GM23338 (cell line): ENCODE results near the gene SNPH. TPM values are rescaled to one million over a fixed set of nuclear protein-coding genes. Genes with fewer than 3 reads are reported as not detected.

Source experiments
- ATAC-seq: fragments of 200-7000 bp; cut with Tn5 transposase; 3 replicates; pipeline ENCODE4 v1.9.1; 2020
- DNase-seq: peaks from one replicate; pipeline ENCODE4 v3.0.0-alpha.2; 2015; ENCODE audit warnings: low spot score
- H2AFZ ChIP-seq: fragments of 200-600 bp; sonication (generic); 2 replicates; pipeline ENCODE4 v1.8.0; 2016; ENCODE audit warnings: antibody characterized with exemption, mild to moderate bottlenecking, moderate library complexity
- H3F3A ChIP-seq: fragments of 200-600 bp; sonication (generic); replicated peaks from 2 replicates; pipeline ENCODE4 v1.8.0; 2017; ENCODE audit warnings: antibody characterized with exemption, mixed run types, low read depth
- H3K27ac ChIP-seq: fragments of 200-600 bp; sonication (generic); 2 replicates; pipeline ENCODE4 v1.6.1; 2016; ENCODE audit warnings: low read depth
- H3K27me3 ChIP-seq: fragments of 200-600 bp; sonication (generic); 2 replicates; pipeline ENCODE4 v1.8.0; 2016; ENCODE audit warnings: mild to moderate bottlenecking, mixed run types, moderate library complexity; ENCODE audit not compliant: insufficient read depth
- H3K36me3 ChIP-seq: fragments of 200-600 bp; sonication (generic); 2 replicates; pipeline ENCODE4 v1.8.0; 2016; ENCODE audit warnings: mild to moderate bottlenecking; ENCODE audit not compliant: insufficient read depth
- H3K4me1 ChIP-seq: fragments of 200-600 bp; sonication (generic); 2 replicates; pipeline ENCODE4 v1.8.0; 2016; ENCODE audit warnings: mild to moderate bottlenecking, moderate library complexity; ENCODE audit not compliant: insufficient read depth
- H3K4me2 ChIP-seq: fragments of 200-600 bp; sonication (generic); 2 replicates; pipeline ENCODE4 v1.7.1; 2017; ENCODE audit warnings: mixed run types
- H3K4me3 ChIP-seq: fragments of 200-600 bp; sonication (generic); 2 replicates; pipeline ENCODE4 v1.6.1; 2016; ENCODE audit warnings: mixed run types
- H3K79me2 ChIP-seq: fragments of 200-600 bp; sonication (generic); replicated peaks from 2 replicates; pipeline ENCODE4 v1.8.0; 2017; ENCODE audit warnings: mild to moderate bottlenecking; ENCODE audit not compliant: insufficient read depth
- H3K9me2 ChIP-seq: fragments of 200-600 bp; sonication (generic); 2 replicates; pipeline ENCODE4 v1.8.0; 2017; ENCODE audit not compliant: insufficient read depth
- H4K20me1 ChIP-seq: fragments of 200-600 bp; sonication (generic); replicated peaks from 2 replicates; pipeline ENCODE4 v1.8.0; 2017; ENCODE audit warnings: mild to moderate bottlenecking; ENCODE audit not compliant: insufficient read depth
- H3K27ac Mint-ChIP-seq: 2 replicates; pipeline ENCODE4 v1.8.0; 2020; ENCODE audit warnings: inconsistent platforms, mild to moderate bottlenecking, moderate library complexity, mixed read lengths
- H3K27me3 Mint-ChIP-seq: 3 replicates; pipeline ENCODE4 v1.8.0; 2022; ENCODE audit warnings: low read depth, mild to moderate bottlenecking, moderate library complexity, mixed read lengths, inconsistent platforms; ENCODE audit not compliant: insufficient read depth, poor library complexity
- H3K36me3 Mint-ChIP-seq: 3 replicates; pipeline ENCODE4 v1.8.0; 2021; ENCODE audit warnings: low read depth, mild to moderate bottlenecking, inconsistent platforms, moderate library complexity, mixed read lengths
- H3K4me1 Mint-ChIP-seq: 3 replicates; pipeline ENCODE4 v1.8.0; 2020; ENCODE audit warnings: mild to moderate bottlenecking, inconsistent platforms, mixed read lengths
- H3K4me3 Mint-ChIP-seq: 3 replicates; pipeline ENCODE4 v1.8.0; 2021; ENCODE audit warnings: moderate library complexity, mild to moderate bottlenecking, inconsistent platforms, mixed read lengths
- H3K9me3 Mint-ChIP-seq: 3 replicates; pipeline ENCODE4 v1.8.0; 2020; ENCODE audit warnings: moderate library complexity, mild to moderate bottlenecking, inconsistent platforms, mixed read lengths
- CREB1 ChIP-seq: fragments of 250-450 bp; sonication (Bioruptor Pico); IDR thresholded peaks from 2 replicates; pipeline ENCODE4 v1.5.0; 2020; ENCODE audit warnings: low read depth, mild to moderate bottlenecking, moderate library complexity
- EZH2 ChIP-seq: fragments of 200-600 bp; sonication (generic); IDR thresholded peaks from one replicate; pipeline ENCODE4 v1.8.0; 2017; ENCODE audit warnings: antibody characterized with exemption, mild to moderate bottlenecking, low read depth; ENCODE audit not compliant: unreplicated experiment
- EZH2phosphoT487 ChIP-seq: fragments of 200-600 bp; sonication (generic); IDR thresholded peaks from one replicate; pipeline ENCODE4 v1.8.1; 2018; ENCODE audit warnings: antibody characterized with exemption; ENCODE audit not compliant: unreplicated experiment
- JUNB ChIP-seq: IDR thresholded peaks from one replicate; pipeline ENCODE4 v1.6.1; 2016; ENCODE audit warnings: antibody characterized with exemption; ENCODE audit not compliant: unreplicated experiment
- NANOG ChIP-seq: IDR thresholded peaks from 2 replicates; pipeline ENCODE4 v1.6.1; 2016; ENCODE audit warnings: antibody characterized with exemption, borderline replicate concordance
- POLR2AphosphoS5 ChIP-seq: IDR thresholded peaks from 2 replicates; pipeline ENCODE4 v1.6.1; 2016; ENCODE audit warnings: antibody characterized with exemption, low read depth
- REST ChIP-seq: IDR thresholded peaks from one replicate; pipeline ENCODE4 v1.6.1; 2018; ENCODE audit warnings: antibody characterized with exemption; ENCODE audit not compliant: unreplicated experiment
- STAT1 ChIP-seq: IDR thresholded peaks from one replicate; pipeline ENCODE4 v1.6.1; 2016; ENCODE audit warnings: antibody characterized with exemption; ENCODE audit not compliant: unreplicated experiment
- ZNF114 ChIP-seq: fragments of 250-450 bp; sonication (Bioruptor Pico); IDR thresholded peaks from 2 replicates; pipeline ENCODE4 v1.5.0; 2020; ENCODE audit warnings: mild to moderate bottlenecking, moderate library complexity
- ZNF331 ChIP-seq: fragments of 250-450 bp; sonication (Bioruptor Pico); IDR thresholded peaks from 2 replicates; pipeline ENCODE4 v1.5.0; 2020; ENCODE audit warnings: low read depth, mild to moderate bottlenecking, moderate library complexity
- ZNF462 ChIP-seq: fragments of 250-450 bp; sonication (Bioruptor Pico); IDR thresholded peaks from 2 replicates; pipeline ENCODE4 v1.5.0; 2020; ENCODE audit warnings: mild to moderate bottlenecking, moderate library complexity
- long read RNA-seq: library from polyadenylated mRNA; unstranded; transcript quantifications from one replicate; pipeline ENCODE4 v2.0.0, GENCODE V29; 2020; ENCODE audit not compliant: unreplicated experiment
- polyA plus RNA-seq: library from polyadenylated mRNA; unstranded; fragments of >200 nt; fragmentation: Nextera tagmentation; extraction: Ambion mirVana; gene quantifications from 2 replicates; pipeline ENCODE4 v1.2.1, GENCODE V29; 2016
- total RNA-seq: library from RNA; depleted of rRNA; stranded (reverse); fragments of >200 nt; shearing (Covaris generic); gene quantifications from 2 replicates; pipeline ENCODE4 v1.2.3, GENCODE V29; 2014; rRNA removed
- TF ChIP-seq, protein P1 (sequence below), 2 experiments: fragments of 200-600 bp in 1 of 2; sonication (generic) in 1 of 2; conservative IDR thresholded peaks; 2 replicates each; pipeline versions ENCODE4 v1.5.1 to v1.6.1; 2016 to 2017; ENCODE audit warnings: antibody characterized with exemption in 2 of 2, low read depth in 2 of 2, mild to moderate bottlenecking in 2 of 2, moderate library complexity in 1 of 2

Gene SNPH, protein sequence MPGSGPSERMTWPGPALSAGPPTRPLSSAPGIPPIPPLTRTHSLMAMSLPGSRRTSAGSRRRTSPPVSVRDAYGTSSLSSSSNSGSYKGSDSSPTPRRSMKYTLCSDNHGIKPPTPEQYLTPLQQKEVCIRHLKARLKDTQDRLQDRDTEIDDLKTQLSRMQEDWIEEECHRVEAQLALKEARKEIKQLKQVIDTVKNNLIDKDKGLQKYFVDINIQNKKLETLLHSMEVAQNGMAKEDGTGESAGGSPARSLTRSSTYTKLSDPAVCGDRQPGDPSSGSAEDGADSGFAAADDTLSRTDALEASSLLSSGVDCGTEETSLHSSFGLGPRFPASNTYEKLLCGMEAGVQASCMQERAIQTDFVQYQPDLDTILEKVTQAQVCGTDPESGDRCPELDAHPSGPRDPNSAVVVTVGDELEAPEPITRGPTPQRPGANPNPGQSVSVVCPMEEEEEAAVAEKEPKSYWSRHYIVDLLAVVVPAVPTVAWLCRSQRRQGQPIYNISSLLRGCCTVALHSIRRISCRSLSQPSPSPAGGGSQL
- total RNA-seq (3.5 and 5.8 TPM in 2 replicates), polyA plus RNA-seq (1.3 and 1.5 TPM in 2 replicates)
- long read RNA-seq = 0 reads

- ATAC-seq = peak; percentile 84
- Histone ChIP-seq H3K27ac (no peak within 1 kb of the TSS), H3K9me2 (no peaks in the 10 kb centered on the region), H3F3A (0 out of 2 replicates have a peak, but pooled peaks cover 7% of the 10 kb centered on the region), H2AFZ (peak within 1 kb of the TSS; percentile 100), H3K4me3 (peak within 1 kb of the TSS; percentile 79), H3K4me2 (peak within 1 kb of the TSS; percentile 89), H3K79me2 (no peaks in the 10 kb centered on the region), H3K4me1 (peaks cover 15% of the 10 kb centered on the region), H3K27me3 (peaks cover 11% of the 10 kb centered on the region; the same call in 1 of the 2 replicates), H3K36me3 (no peaks in the 10 kb centered on the region), H4K20me1 (0 out of 2 replicates have a peak, but pooled peaks cover 2% of the 10 kb centered on the region)
- Mint-ChIP-seq H3K9me3 (no peaks in the 10 kb centered on the region), H3K27me3 (peaks cover 2% of the 10 kb centered on the region), H3K4me3 (peak within 1 kb of the TSS; percentile 83), H3K4me1 (peaks cover 26% of the 10 kb centered on the region), H3K36me3 (no peaks in the 10 kb centered on the region), H3K27ac (peak within 1 kb of the TSS; percentile 26; the same call in 1 of the 2 replicates)
- peak; percentile 85 for DNase-seq
- TF ChIP-seq, protein P1, sequence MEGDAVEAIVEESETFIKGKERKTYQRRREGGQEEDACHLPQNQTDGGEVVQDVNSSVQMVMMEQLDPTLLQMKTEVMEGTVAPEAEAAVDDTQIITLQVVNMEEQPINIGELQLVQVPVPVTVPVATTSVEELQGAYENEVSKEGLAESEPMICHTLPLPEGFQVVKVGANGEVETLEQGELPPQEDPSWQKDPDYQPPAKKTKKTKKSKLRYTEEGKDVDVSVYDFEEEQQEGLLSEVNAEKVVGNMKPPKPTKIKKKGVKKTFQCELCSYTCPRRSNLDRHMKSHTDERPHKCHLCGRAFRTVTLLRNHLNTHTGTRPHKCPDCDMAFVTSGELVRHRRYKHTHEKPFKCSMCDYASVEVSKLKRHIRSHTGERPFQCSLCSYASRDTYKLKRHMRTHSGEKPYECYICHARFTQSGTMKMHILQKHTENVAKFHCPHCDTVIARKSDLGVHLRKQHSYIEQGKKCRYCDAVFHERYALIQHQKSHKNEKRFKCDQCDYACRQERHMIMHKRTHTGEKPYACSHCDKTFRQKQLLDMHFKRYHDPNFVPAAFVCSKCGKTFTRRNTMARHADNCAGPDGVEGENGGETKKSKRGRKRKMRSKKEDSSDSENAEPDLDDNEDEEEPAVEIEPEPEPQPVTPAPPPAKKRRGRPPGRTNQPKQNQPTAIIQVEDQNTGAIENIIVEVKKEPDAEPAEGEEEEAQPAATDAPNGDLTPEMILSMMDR (conservative IDR thresholded peaks at IDR 0.05; ENCODE audit: low read depth in 2 of 2) = no peak
- TF ChIP-seq REST (no peak), POLR2AphosphoS5 (no peak), NANOG (no peak), CREB1 (CRISPR knock-in tag) (no peak), STAT1 (no peak), ZNF462 (no peak), JUNB (no peak), EZH2 (no peak), ZNF331 (no peak), ZNF114 (no peak), EZH2phosphoT487 (no peak)
These were observed at the start of gene SNPH for GRCh38 chr20:1266167-1266973. Gene SNPH, plus strand, starts transcription at chr20:1266294. Its CDS starts 29,946 bp downstream, at chr20:1296240.
